Retina (tissue), 1 donor: Measurements from ENCODE around the gene USP32.
"Not testable (repeated sequence)": the region's sequence is repeated elsewhere in the genome, so short reads cannot be mapped to it uniquely, and the experiment has no call there.

ENCODE experiments used
- DNase-seq: peaks from one replicate; pipeline ENCODE4 v3.0.0-alpha.2; 2016

USP32 gene

DNA sequence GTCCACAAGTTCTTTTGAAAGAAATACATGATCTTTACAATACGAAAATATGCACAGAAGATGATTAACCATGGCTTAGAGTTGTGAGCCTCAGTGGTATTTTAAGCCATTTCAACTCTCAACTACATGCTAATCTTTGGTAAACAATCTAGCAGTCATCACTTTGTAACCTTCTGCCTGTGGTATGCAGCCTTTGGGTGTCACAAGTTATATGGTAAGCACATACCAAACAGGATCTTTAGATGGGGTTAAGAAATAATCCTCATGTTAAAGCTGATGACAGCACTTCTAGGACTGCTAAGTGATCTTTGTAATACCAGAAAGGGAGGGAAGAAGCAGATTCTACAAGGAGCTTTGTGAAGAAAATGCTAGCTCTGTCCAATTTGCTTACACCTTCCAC, 167.9 kb downstream of the USP32 start:
- no peak for DNase-seq

DNA sequence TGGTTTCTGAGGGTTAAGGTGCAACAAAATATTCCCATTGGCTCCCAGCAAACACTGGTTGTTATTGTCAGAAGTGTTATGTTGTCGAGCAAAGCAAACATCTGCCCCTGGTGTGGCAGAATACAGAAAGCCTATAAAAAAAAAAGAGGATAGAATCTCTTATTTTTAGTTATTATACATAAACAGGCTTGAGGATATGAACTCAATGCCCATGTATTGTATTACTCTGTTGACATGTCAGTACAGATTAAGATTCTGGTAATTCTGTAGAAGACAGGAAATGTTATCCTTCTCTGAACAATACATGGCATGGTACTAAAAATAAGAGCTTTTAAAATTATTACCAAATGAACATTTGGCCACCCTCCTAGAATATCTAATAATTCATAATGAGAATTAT, 168.5 kb downstream of the USP32 start:
- no peak for DNase-seq

DNA sequence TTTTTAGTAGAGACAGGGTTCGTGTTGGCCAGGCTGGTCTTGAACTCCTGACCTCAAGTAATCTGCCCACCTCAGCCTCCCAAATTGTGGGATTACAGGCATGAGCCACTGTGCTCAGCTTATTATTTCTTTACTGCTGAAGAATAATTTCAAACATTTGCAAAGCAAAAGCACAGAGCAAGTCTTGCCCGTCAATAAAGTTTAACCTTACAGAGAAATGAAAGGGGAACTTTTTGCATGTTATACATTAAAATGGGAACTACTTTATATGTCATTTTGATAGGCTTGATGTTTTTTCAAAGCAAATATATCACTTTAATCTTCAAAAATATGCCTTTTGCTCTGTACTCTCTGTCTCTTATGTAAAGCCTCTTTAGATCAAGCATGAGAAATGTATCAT, 173.2 kb downstream of the USP32 start:
- not testable (repeated sequence) for DNase-seq

DNA sequence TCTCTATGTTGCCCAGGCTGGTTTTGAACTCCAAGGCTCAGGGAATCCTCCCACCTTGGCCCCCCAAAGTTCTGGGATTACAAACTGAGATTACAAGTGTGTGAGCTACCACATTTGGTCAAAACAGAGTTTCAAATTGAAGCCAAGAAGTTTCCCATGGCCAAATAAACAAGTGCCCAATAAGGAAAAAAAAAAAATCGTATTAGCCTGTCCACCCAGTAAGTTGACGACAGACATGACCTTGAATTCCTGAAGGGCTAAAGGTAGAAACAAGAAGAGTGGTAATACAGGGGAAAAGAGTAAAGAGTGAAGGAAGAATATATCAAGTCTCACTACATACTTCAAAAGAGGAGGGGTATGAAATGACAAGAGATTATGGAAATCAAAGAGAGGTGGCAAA, 176.0 kb downstream of the USP32 start:
- not testable (repeated sequence) for DNase-seq

- not testable (repeated sequence) for DNase-seq
Measured at GRCh38 chr17:60211282-60211681, 180.7 kb downstream of the USP32 start.

GRCh38 chr17:60208302-60208701, 183.6 kb downstream of the USP32 start:
- DNase-seq: not testable (repeated sequence)

GRCh38 chr17:60205782-60206181, 186.2 kb downstream of the USP32 start:
- DNase-seq: not testable (repeated sequence)

DNA sequence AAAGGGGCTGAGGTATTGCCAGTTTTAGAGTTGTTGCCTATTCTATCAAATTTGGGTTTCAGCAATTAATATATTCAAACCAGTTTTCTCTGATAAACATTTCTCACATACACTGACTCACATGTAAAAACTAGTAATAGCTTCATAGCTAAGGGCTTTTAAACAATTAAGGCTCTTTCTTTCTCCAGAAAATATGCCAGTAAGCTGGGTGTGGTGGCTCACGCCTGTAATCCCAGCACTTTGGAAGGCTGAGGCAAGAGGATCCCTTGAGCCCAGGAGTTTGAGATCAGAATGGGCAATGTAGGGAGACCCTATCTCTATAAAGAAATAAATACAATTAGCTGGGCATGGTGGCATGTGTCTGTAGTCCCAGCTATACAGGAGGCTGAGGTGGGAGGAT, 193.3 kb downstream of the USP32 start:
- DNase-seq: not testable (repeated sequence)

- not testable (repeated sequence) for DNase-seq
Measured at GRCh38 chr17:60194141-60194540, 197.8 kb downstream of the USP32 start.

- no peak for DNase-seq
Measured at GRCh38 chr17:60193482-60193881, 198.5 kb downstream of the USP32 start.

- not testable (repeated sequence) for DNase-seq
Measured at GRCh38 chr17:60193032-60193431, 198.9 kb downstream of the USP32 start.

- DNase-seq: not testable (repeated sequence)
Measured at GRCh38 chr17:60190032-60190431, 201.9 kb downstream of the USP32 start.

- no peak for DNase-seq
Measured at GRCh38 chr17:60188759-60189158, 203.2 kb downstream of the USP32 start.

- DNase-seq: not testable (repeated sequence)
Measured at GRCh38 chr17:60186846-60187745, 204.8 kb downstream of the USP32 start.

- not testable (repeated sequence) for DNase-seq
Measured at GRCh38 chr17:60186372-60186771, 205.6 kb downstream of the USP32 start.

- not testable (repeated sequence) for DNase-seq
Measured at GRCh38 chr17:60180380-60180779, 211.6 kb downstream of the USP32 start.

DNA sequence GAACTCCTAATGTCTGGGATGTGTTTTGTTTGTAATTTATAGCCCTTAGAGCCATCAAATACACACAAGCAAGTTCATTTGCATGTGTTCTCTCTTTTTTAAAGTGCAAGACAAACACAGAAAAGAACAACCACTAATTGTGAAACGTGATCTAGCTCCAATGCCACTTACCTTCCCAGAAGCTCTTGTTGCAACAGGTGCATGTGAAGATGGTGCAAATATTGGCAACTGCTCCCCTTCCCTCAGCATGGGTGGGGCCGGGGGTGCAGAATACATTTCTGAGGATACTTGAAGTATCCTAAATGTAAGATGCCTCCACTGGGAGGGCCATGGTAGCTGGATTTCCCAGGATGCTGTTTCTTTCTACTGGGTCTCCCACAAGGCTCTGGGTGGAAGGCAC, 213.8 kb downstream of the USP32 start:
- DNase-seq: not testable (repeated sequence)

- not testable (repeated sequence) for DNase-seq
Measured at GRCh38 chr17:60176763-60177162, 215.2 kb downstream of the USP32 start.

GRCh38 chr17:60174767-60175166, 217.2 kb downstream of the USP32 start:
- not testable (repeated sequence) for DNase-seq

DNA sequence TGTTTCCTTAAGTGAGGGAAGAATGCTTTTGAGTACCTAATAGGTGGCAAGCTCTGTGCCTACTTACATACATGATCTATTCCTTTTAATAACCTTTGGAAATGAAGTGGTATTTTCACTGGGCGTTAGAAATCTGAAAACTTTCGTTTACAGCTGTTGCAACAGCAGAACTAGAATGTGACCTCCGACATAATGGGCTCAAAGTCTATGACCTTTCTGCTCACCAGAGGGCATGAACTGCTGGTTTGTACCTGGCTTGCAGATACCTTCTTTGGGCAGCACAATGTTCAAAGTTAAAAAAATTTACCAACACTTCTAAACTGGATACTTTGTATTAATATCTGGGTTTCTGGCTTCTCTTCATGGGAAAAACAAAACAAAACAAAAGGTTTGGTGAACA, 217.9 kb downstream of the USP32 start:
- no peak for DNase-seq

- DNase-seq: peak; percentile 25
Measured at GRCh38 chr17:60173304-60173819, 218.6 kb downstream of the USP32 start.

GRCh38 chr17:60171753-60172079, 220.2 kb downstream of the USP32 start:
- no peak for DNase-seq

- DNase-seq: no peak
Measured at GRCh38 chr17:60170835-60171752, 220.8 kb downstream of the USP32 start.
